ENCODE measurements around the gene ERO1B. TPM values are rescaled to one million over a fixed set of nuclear protein-coding genes. Genes with fewer than 3 reads are reported as not detected.

Gene ERO1B
- total RNA-seq, 1 experiment from 2014 or later = 5.4 TPM

DNA sequence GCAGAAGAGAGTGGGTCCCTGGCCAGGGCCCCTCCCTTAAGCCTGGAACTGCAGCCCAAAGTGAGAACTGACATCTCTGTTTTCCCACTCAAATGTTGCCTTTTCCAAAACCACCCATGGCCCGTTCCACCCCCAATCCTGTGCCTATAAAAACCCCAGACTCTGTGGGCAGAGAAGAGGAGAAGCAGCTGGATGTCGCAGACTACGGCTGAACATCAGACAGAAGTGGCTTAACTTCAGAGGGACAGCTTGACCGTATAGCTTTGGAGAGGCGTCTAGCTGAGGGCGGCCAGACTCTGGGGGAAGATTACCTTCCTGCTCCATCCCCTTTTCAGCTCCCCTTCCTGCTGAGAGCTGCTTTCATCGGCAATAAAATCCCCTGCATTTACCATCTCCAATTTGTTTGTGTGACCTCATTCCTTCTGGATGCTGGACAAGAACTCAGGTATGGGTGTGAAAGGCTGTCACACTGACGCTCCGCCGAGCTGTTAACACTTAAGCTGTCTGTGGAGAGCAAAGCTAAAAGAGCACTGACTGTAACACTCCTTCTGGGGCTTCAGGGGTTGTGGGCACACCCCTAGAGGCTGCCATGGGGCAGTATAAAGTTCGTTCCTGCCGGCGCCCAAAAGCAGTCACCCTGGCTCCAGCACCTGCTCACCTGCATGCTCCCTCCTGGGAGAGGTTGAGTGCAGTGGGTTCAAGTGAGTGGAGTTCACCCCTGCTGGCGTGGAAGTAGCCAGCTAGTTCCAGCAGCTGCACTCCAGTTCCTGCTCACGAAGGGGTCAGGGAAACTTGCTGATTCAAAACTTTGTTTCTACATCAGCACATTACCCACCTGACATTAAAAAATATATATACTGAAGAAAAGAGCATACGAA is 19.6 kb upstream of the ERO1B start:
- intact Hi-C loops (cut with micrococcal nuclease) = no loop called here
- H3K9ac ChIP-seq (ENCODE audit: low read length) = no peak overlapping the region
- DNase-seq (ENCODE audit: low read depth, low spot score) (no peak), ATAC-seq (no peak)
- H3K9me2 ChIP-seq (ENCODE audit: insufficient read depth) = no peaks in the 10 kb centered on the region
- H2AFZ ChIP-seq (ENCODE audit: low read depth, low read length, poor library complexity, severe bottlenecking) = no peak overlapping the region
- no peaks in the 10 kb centered on the region for H3K27me3 ChIP-seq (ENCODE audit: insufficient read depth, low read length)
- no peaks in the 10 kb centered on the region for H4K20me1 ChIP-seq (ENCODE audit: insufficient read depth)
- H3K27ac ChIP-seq (ENCODE audit: low read depth, low read length) = no peak overlapping the region
- ChIA-PET CTCF (no interaction called here), RAD21 (ENCODE audit: low non-redundant PET in 1 of 2, low total read pairs in 2 of 2, uncharacterized antibody in 2 of 2, unreplicated experiment in 2 of 2) (no interaction called here), POLR2A (no interaction called here)
- TF ChIP-seq TCF7L2 (IDR thresholded peaks at IDR 0.05; ENCODE audit: borderline replicate concordance, extremely low read depth, insufficient read depth, insufficient read length) = no peak
- no peak for TF ChIP-seq YY1 (IDR thresholded peaks at IDR 0.05; ENCODE audit: extremely low read depth, insufficient replicate concordance, low read depth, low read length)
- TF ChIP-seq, protein P1, sequence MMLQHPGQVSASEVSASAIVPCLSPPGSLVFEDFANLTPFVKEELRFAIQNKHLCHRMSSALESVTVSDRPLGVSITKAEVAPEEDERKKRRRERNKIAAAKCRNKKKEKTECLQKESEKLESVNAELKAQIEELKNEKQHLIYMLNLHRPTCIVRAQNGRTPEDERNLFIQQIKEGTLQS (IDR thresholded peaks at IDR 0.05) = no peak
- TF ChIP-seq POLR2A (IDR thresholded peaks at IDR 0.05; ENCODE audit: borderline replicate concordance, extremely low read depth, insufficient read depth, insufficient read length) = no peak
- TF ChIP-seq ZFX (IDR thresholded peaks at IDR 0.05) = no peak
- TF ChIP-seq EZH2 (IDR thresholded peaks at IDR 0.05) = no peak
- no peak for TF ChIP-seq ZNF274 (IDR thresholded peaks at IDR 0.05; ENCODE audit: low read depth, low read length)
- TF ChIP-seq, protein P2, sequence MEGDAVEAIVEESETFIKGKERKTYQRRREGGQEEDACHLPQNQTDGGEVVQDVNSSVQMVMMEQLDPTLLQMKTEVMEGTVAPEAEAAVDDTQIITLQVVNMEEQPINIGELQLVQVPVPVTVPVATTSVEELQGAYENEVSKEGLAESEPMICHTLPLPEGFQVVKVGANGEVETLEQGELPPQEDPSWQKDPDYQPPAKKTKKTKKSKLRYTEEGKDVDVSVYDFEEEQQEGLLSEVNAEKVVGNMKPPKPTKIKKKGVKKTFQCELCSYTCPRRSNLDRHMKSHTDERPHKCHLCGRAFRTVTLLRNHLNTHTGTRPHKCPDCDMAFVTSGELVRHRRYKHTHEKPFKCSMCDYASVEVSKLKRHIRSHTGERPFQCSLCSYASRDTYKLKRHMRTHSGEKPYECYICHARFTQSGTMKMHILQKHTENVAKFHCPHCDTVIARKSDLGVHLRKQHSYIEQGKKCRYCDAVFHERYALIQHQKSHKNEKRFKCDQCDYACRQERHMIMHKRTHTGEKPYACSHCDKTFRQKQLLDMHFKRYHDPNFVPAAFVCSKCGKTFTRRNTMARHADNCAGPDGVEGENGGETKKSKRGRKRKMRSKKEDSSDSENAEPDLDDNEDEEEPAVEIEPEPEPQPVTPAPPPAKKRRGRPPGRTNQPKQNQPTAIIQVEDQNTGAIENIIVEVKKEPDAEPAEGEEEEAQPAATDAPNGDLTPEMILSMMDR (IDR thresholded peaks at IDR 0.05 in 2 of 3, conservative IDR thresholded peaks at IDR 0.05 in 1 of 3; ENCODE audit: borderline replicate concordance in 1 of 3, insufficient read depth in 1 of 3, low read depth in 2 of 3, low read length in 2 of 3) = no peak
- TF ChIP-seq CBX3 (IDR thresholded peaks at IDR 0.05; ENCODE audit: low read depth) = no peak
- no peak for TF ChIP-seq JUND (IDR thresholded peaks at IDR 0.05)
- TF ChIP-seq SP1 (IDR thresholded peaks at IDR 0.05; ENCODE audit: low read depth) = no peak
- no peak for TF ChIP-seq EGR1 (IDR thresholded peaks at IDR 0.05; ENCODE audit: low read depth)
- no peaks in the 10 kb centered on the region for H3K36me3 ChIP-seq (ENCODE audit: control insufficient read depth in 1 of 2, insufficient read depth in 2 of 2, low read length in 2 of 2)
- H3K79me2 ChIP-seq (ENCODE audit: insufficient read depth, low read length) = no peaks in the 10 kb centered on the region
- no peaks in the 10 kb centered on the region for H3K9me3 ChIP-seq (ENCODE audit: control insufficient read depth in 1 of 2, insufficient read depth in 1 of 2, low read depth in 1 of 2, low read length in 2 of 2)
- H3K4me1 ChIP-seq (ENCODE audit: control insufficient read depth in 1 of 2, insufficient read depth in 2 of 2, low read length in 2 of 2) = no peaks in the 10 kb centered on the region
- H3K4me3 ChIP-seq (replicated peaks in 1 of 2; ENCODE audit: low read depth in 1 of 2, low read length in 2 of 2) = no peak overlapping the region
- H3K4me2 ChIP-seq (ENCODE audit: low read length) = no peak overlapping the region
- BruUV-seq (replicated peaks) = no TSS peak
